ENCODE data around the gene NT5C3B. TPM values are rescaled to one million over a fixed set of nuclear protein-coding genes. Genes with fewer than 3 reads are reported as not detected.

NT5C3B gene
- total RNA-seq, 2 experiments from 2014 or later: 25.7 to 29.7 TPM

DNA sequence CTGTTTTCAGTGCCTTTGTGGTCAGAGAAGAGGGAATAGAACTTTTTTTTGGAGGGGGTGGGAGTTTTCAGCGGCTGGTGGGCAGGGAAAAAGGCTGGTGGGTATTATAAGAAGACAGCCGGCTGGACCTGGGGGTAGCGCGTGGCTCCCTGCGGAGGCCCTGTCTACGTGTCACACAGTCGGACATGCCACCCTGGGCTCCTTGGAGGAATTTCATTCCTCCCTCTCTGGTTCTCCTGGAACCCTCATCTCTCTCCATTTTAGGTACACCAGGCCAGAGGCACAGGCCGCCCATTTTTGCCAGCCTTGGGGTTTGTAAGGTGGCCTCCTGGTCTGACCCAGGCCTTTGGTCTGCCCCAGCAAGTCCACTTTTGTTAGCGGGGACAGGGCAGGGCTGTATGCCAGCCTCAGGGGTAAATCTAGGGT is 22.3 kb downstream of the NT5C3B start:
- H3K36me3 ChIP-seq (ENCODE audit: insufficient read depth, low read length): no peaks in the 10 kb centered on the region
- ChIA-PET POLR2A (no interaction called here), CTCF (interaction anchor here (0.6 kb wide), 1 partner anchor 507 kb away, joined by 3 read pairs; no protein-coding TSS in a partner anchor)
- no peak overlapping the region for H3K27ac ChIP-seq (ENCODE audit: low read depth in 1 of 2, low read length in 2 of 2)
- Mint-ChIP-seq H3K9me3 (no peaks in the 10 kb centered on the region), H3K4me1 (ENCODE audit: low read depth) (peaks cover 22% of the 10 kb centered on the region), H3K36me3 (ENCODE audit: low read depth) (peaks cover 10% of the 10 kb centered on the region), H3K4me3 (peak overlapping the region; percentile 82), H3K27ac (no peak overlapping the region), H3K27me3 (no peaks in the 10 kb centered on the region)
- ATAC-seq (ENCODE audit: poor library complexity) (no peak), DNase-seq (no peak)
- TF ChIP-seq, protein P1, sequence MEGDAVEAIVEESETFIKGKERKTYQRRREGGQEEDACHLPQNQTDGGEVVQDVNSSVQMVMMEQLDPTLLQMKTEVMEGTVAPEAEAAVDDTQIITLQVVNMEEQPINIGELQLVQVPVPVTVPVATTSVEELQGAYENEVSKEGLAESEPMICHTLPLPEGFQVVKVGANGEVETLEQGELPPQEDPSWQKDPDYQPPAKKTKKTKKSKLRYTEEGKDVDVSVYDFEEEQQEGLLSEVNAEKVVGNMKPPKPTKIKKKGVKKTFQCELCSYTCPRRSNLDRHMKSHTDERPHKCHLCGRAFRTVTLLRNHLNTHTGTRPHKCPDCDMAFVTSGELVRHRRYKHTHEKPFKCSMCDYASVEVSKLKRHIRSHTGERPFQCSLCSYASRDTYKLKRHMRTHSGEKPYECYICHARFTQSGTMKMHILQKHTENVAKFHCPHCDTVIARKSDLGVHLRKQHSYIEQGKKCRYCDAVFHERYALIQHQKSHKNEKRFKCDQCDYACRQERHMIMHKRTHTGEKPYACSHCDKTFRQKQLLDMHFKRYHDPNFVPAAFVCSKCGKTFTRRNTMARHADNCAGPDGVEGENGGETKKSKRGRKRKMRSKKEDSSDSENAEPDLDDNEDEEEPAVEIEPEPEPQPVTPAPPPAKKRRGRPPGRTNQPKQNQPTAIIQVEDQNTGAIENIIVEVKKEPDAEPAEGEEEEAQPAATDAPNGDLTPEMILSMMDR (IDR thresholded peaks at IDR 0.05): no peak
- H3K4me1 ChIP-seq (ENCODE audit: insufficient read depth, low read length): peaks cover 34% of the 10 kb centered on the region
- H3K4me3 ChIP-seq (ENCODE audit: low read length): no peak overlapping the region
- no peaks in the 10 kb centered on the region for H3K27me3 ChIP-seq (ENCODE audit: control insufficient read depth in 1 of 2, insufficient read depth in 2 of 2, low read length in 2 of 2)
- intact Hi-C loops (cut with DNase I, micrococcal nuclease): no loop called here
- H3K9me3 ChIP-seq (ENCODE audit: control insufficient read depth in 1 of 2, insufficient read depth in 1 of 2, low read length in 2 of 2): no peaks in the 10 kb centered on the region

DNA sequence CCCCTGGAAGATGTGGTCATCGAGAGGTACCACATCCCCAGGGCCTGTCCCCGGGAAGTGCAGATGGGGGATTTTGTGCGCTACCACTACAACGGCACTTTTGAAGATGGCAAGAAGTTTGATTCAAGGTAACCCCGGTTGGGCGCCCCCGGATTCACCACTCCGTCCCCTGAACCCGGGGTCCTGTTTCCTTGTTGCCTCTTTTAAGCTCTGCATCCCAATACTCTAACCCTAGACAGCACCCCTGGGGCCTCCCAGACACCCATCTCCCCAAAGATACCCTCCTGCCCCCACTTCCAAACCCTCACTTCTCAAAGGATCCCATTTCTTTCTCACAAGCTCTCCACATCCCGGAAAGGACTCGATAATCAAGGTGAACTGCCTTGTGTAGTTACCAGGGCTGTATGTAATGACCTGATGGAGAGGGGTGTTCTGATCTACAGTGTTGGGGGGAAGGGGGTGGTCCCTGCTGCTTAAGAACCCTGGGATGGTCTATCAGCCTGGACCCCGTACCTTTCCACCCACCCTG is 22.8 kb downstream of the NT5C3B start:
- ChIA-PET POLR2A (interaction anchor here (1.8 kb wide), 1 partner anchor 121 kb away, joined by 5 read pairs; no protein-coding TSS in a partner anchor), CTCF (no interaction called here)
- ATAC-seq (ENCODE audit: poor library complexity) (no peak), DNase-seq (no peak)
- H3K27ac ChIP-seq (ENCODE audit: low read depth in 1 of 2, low read length in 2 of 2): no peak overlapping the region
- Mint-ChIP-seq H3K27ac (no peak overlapping the region), H3K4me1 (ENCODE audit: low read depth) (peaks cover 22% of the 10 kb centered on the region), H3K4me3 (peak overlapping the region; percentile 82), H3K27me3 (no peaks in the 10 kb centered on the region), H3K9me3 (no peaks in the 10 kb centered on the region), H3K36me3 (ENCODE audit: low read depth) (peaks cover 10% of the 10 kb centered on the region)
- H3K36me3 ChIP-seq (ENCODE audit: insufficient read depth, low read length): no peaks in the 10 kb centered on the region
- H3K4me1 ChIP-seq (ENCODE audit: insufficient read depth, low read length): peaks cover 34% of the 10 kb centered on the region
- no peak overlapping the region for H3K4me3 ChIP-seq (ENCODE audit: low read length)
- H3K27me3 ChIP-seq (ENCODE audit: control insufficient read depth in 1 of 2, insufficient read depth in 2 of 2, low read length in 2 of 2): no peaks in the 10 kb centered on the region
- TF ChIP-seq, protein P1 (IDR thresholded peaks at IDR 0.05): no peak
- intact Hi-C loops (cut with DNase I, micrococcal nuclease): no loop called here
- no peaks in the 10 kb centered on the region for H3K9me3 ChIP-seq (ENCODE audit: control insufficient read depth in 1 of 2, insufficient read depth in 1 of 2, low read length in 2 of 2)

DNA sequence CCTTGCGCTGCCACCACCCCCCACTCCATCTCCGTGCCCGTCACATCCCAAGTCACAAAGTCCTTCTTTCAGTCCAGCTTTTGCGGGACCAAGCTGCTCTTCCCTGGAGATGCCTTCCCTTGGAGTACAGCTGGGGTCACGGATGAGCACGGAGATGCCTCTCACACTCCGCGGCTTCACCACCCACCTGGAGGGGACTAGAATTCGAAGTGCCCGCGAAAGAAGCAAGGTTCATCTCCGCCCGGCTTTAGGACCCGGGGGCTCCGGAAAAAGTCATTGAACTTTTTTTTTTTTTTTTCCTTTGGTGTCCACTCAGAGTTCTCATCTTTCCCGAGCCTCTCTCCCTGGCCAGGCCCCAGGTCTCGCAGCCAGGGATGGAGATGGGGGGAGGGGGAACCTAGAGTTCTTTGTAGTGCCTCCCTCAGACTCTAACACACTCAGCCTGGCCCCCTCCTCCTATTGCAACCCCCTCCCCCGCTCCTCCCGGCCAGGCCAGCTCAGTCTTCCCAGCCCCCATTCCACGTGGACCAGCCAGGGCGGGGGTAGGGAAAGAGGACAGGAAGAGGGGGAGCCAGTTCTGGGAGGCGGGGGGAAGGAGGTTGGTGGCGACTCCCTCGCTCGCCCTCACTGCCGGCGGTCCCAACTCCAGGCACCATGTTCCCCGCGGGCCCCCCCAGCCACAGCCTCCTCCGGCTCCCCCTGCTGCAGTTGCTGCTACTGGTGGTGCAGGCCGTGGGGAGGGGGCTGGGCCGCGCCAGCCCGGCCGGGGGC is 23.5 kb downstream of the NT5C3B start, which contains the start of gene FKBP10:
FKBP10 (plus strand) TSS at position 624 of the 771 bp plus-strand sequence; CDS start at position 655, 31 bp downstream.
- Histone ChIP-seq H3K27ac (ENCODE audit: low read depth in 1 of 2, low read length in 2 of 2) (no peak within 1 kb of the TSS), H3K4me3 (ENCODE audit: low read length) (peak within 1 kb of the TSS; percentile 60), H3K9me3 (ENCODE audit: control insufficient read depth in 1 of 2, insufficient read depth in 1 of 2, low read length in 2 of 2) (no peaks in the 10 kb centered on the region), H3K4me1 (ENCODE audit: insufficient read depth, low read length) (peaks cover 34% of the 10 kb centered on the region), H3K36me3 (ENCODE audit: insufficient read depth, low read length) (no peaks in the 10 kb centered on the region), H3K27me3 (ENCODE audit: control insufficient read depth in 1 of 2, insufficient read depth in 2 of 2, low read length in 2 of 2) (no peaks in the 10 kb centered on the region)
- CTCF ChIA-PET: interaction anchor here (1.2 to 1.5 kb wide), 3 partner anchors 51 to 75 kb away, joined by 3 to 15 read pairs (median 8); partner anchors contain the start of gene KLHL11
- TF ChIP-seq, protein P1 (IDR thresholded peaks at IDR 0.05): no peak
- DNase-seq (peak in 12 of 14 experiments; percentile 16 to 67 (median 30)), ATAC-seq (ENCODE audit: poor library complexity) (peak; percentile 18)
- no peaks in the 10 kb centered on the region for H3K27me3 Mint-ChIP-seq
- no peaks in the 10 kb centered on the region for H3K9me3 Mint-ChIP-seq
- peaks cover 22% of the 10 kb centered on the region for H3K4me1 Mint-ChIP-seq (ENCODE audit: low read depth)
- H3K27ac Mint-ChIP-seq: peak within 1 kb of the TSS; percentile 36
- intact Hi-C loops (cut with DNase I, micrococcal nuclease): no loop called here
- POLR2A ChIA-PET: interaction anchor here (0.7 to 2.8 kb wide), 5 partner anchors 23 to 394 kb away, joined by 3 to 24 read pairs (median 10); partner anchors contain the start of genes EIF1, KLHL11 and NT5C3B
- peaks cover 10% of the 10 kb centered on the region for H3K36me3 Mint-ChIP-seq (ENCODE audit: low read depth)
- H3K4me3 Mint-ChIP-seq: peak within 1 kb of the TSS; percentile 97
